Measurements from ENCODE around the gene RCN2.
A peak's percentile ranks its signal among the peaks of the same experiment; 100 is the strongest.

Gene RCN2

DNA sequence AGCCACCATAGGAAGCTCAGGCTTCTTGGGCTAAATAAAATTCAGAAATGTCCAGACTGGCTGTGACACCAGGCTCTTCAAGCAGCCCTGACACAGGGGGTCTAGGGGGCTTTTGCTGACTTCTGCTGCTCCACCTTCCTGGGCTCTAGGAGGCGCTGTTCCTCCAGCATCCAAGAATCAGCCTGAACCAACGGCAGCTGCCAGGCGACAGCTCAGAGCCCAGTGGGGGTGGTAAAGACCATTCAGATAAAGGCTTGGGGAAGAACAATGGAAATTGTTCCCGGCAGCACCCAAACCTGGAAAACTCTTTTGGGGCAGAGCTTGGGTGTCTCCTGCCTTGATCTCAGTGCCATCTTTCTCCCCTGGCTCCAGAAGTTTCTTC lies 41.8 kb downstream of the RCN2 start:
- DNase-seq (ENCODE audit: low read depth, low spot score) = peak; percentile 70
- no peaks in the 10 kb centered on the region for H3K4me1 ChIP-seq (ENCODE audit: control insufficient read depth, insufficient read depth, low read length)
- H3K9me3 ChIP-seq (ENCODE audit: control insufficient read depth, insufficient read depth, low read length) = no peaks in the 10 kb centered on the region
- no peak overlapping the region for H3K27ac ChIP-seq (ENCODE audit: low read length)
- no peak overlapping the region for H3K4me3 ChIP-seq (ENCODE audit: low read length)
- no peaks in the 10 kb centered on the region for H3K36me3 ChIP-seq (ENCODE audit: control insufficient read depth, insufficient read depth, low read length)
- H3K27me3 ChIP-seq (ENCODE audit: control insufficient read depth, insufficient read depth, low read length) = no peaks in the 10 kb centered on the region
- WGBS (ENCODE audit: insufficient coverage, insufficient read length) = no CpG with 5 or more reads among the region's 4 CpGs

DNA sequence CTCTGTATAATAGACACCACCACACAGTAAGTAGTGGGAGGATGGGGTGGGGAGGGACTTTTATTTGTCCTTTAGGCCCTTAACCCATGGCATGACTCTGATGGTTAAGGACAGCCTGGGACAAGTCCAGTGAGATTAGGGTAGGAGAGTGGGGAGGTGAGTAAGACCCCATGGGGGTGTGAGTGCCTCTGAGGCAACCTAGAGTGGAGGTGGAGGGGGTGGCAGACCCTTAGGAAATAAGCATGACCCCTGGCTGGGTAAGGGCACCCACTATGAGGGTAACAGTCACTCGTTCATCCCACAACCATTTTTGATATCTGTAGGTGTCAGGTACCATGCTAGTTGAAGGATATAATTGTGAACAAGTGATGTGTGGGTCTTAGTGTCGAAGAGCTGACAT lies 42.4 kb downstream of the RCN2 start:
- Histone ChIP-seq H3K27me3 (ENCODE audit: control insufficient read depth, insufficient read depth, low read length) (no peaks in the 10 kb centered on the region), H3K4me3 (ENCODE audit: low read length) (no peak overlapping the region), H3K36me3 (ENCODE audit: control insufficient read depth, insufficient read depth, low read length) (no peaks in the 10 kb centered on the region), H3K4me1 (ENCODE audit: control insufficient read depth, insufficient read depth, low read length) (no peaks in the 10 kb centered on the region), H3K9me3 (ENCODE audit: control insufficient read depth, insufficient read depth, low read length) (no peaks in the 10 kb centered on the region), H3K27ac (ENCODE audit: low read length) (no peak overlapping the region)
- no peak for DNase-seq (ENCODE audit: low read depth, low spot score)
- no CpG with 5 or more reads among the region's 2 CpGs for WGBS (ENCODE audit: insufficient coverage, insufficient read length)

DNA sequence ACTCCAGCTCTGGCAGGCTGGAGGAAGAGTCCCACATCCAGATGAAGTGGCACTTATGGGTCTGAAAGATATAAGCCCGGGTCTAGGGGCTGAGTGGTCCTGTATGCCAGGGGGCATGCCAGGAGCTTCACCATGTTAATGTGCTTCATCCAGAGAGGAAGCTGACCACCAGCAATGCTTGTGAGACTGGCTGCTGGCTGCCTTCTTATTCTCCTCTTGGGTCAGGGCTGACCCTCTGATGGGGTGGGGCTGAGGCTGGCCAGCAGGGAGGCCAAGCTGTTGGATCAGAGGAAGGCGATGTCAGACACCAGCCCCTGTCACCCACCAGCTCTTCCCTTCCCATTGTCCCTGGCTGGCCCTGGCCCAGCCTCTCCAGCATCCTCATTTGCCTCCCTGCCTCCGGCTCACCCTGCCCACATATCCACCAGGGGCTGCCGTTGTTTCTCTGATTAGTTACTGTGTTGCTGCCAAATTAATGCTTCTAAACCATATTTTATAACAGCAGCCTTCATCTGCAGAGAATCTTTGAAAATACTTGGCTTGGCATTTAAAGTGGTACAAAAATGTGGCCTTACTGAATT lies 43.0 kb downstream of the RCN2 start:
- no peak for DNase-seq (ENCODE audit: low read depth, low spot score)
- H3K27me3 ChIP-seq (ENCODE audit: control insufficient read depth, insufficient read depth, low read length) = no peaks in the 10 kb centered on the region
- no peaks in the 10 kb centered on the region for H3K4me1 ChIP-seq (ENCODE audit: control insufficient read depth, insufficient read depth, low read length)
- H3K27ac ChIP-seq (ENCODE audit: low read length) = no peak overlapping the region
- H3K36me3 ChIP-seq (ENCODE audit: control insufficient read depth, insufficient read depth, low read length) = no peaks in the 10 kb centered on the region
- no CpG with 5 or more reads among the region's 4 CpGs for WGBS (ENCODE audit: insufficient coverage, insufficient read length)
- no peaks in the 10 kb centered on the region for H3K9me3 ChIP-seq (ENCODE audit: control insufficient read depth, insufficient read depth, low read length)
- H3K4me3 ChIP-seq (ENCODE audit: low read length) = no peak overlapping the region

DNA sequence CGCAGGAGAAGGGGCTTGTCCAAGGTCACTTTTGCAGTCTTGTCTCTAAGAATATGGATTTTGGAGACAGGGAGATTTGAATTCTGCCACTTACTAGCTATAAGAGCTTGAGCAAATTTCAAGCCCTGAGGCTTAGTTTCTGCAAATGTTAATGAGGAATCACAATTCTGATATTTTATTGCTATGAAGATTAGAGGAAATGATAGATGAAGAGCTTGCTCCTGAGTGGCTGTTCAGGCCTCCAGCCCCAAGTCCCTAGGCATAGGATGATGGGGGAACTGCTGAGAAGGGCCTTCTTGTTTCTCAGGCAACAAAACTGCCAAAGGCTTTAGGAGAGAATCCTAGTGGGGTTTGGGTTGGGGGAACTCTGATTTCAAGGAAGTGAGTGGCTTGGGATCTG lies 44.6 kb downstream of the RCN2 start:
- H3K4me1 ChIP-seq (ENCODE audit: control insufficient read depth, insufficient read depth, low read length) = no peaks in the 10 kb centered on the region
- no peak overlapping the region for H3K4me3 ChIP-seq (ENCODE audit: low read length)
- no peak for DNase-seq (ENCODE audit: low read depth, low spot score)
- no peaks in the 10 kb centered on the region for H3K9me3 ChIP-seq (ENCODE audit: control insufficient read depth, insufficient read depth, low read length)
- H3K27ac ChIP-seq (ENCODE audit: low read length) = no peak overlapping the region
- no peaks in the 10 kb centered on the region for H3K27me3 ChIP-seq (ENCODE audit: control insufficient read depth, insufficient read depth, low read length)
- WGBS (ENCODE audit: insufficient coverage, insufficient read length) = no CpG with 5 or more reads among the region's 1 CpG
- no peaks in the 10 kb centered on the region for H3K36me3 ChIP-seq (ENCODE audit: control insufficient read depth, insufficient read depth, low read length)

DNA sequence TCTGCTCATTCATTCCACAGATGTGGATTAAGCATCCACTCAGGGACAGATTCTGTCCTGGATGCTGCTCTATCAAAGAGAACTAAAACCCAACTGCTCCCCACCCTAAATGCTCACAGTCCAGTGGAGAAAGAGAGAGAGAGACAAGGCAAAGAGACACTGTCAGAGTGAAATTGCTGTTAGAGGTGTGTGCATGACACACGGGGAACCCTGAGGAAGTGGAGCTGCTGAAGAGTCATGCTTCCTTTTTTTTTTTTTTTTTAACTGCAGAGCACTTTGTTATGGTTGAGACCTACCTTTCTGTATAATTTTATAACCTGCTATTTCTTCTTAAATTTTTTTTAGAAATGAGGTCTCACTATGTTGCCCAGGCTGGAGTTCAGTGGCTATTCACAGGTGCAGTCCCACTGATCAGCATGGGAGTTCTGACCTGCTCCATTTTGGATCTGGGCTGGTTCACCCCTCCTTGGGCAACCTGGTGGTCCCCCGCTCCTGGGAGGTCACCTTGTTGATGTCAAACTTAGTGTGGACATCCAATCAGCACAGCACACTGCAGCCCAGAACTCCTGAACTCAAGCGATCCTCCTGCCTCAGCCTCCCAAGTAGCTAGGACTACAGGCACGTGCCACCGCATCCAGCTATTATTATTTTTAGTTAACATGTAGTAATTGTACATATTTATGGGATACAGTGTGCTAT lies 45.2 kb downstream of the RCN2 start:
- Histone ChIP-seq H3K27me3 (ENCODE audit: control insufficient read depth, insufficient read depth, low read length) (no peaks in the 10 kb centered on the region), H3K4me3 (ENCODE audit: low read length) (no peak overlapping the region), H3K9me3 (ENCODE audit: control insufficient read depth, insufficient read depth, low read length) (no peaks in the 10 kb centered on the region), H3K27ac (ENCODE audit: low read length) (no peak overlapping the region), H3K4me1 (ENCODE audit: control insufficient read depth, insufficient read depth, low read length) (no peaks in the 10 kb centered on the region), H3K36me3 (ENCODE audit: control insufficient read depth, insufficient read depth, low read length) (no peaks in the 10 kb centered on the region)
- no peak for DNase-seq (ENCODE audit: low read depth, low spot score)
- WGBS (ENCODE audit: insufficient coverage, insufficient read length) = no CpG with 5 or more reads among the region's 5 CpGs

DNA sequence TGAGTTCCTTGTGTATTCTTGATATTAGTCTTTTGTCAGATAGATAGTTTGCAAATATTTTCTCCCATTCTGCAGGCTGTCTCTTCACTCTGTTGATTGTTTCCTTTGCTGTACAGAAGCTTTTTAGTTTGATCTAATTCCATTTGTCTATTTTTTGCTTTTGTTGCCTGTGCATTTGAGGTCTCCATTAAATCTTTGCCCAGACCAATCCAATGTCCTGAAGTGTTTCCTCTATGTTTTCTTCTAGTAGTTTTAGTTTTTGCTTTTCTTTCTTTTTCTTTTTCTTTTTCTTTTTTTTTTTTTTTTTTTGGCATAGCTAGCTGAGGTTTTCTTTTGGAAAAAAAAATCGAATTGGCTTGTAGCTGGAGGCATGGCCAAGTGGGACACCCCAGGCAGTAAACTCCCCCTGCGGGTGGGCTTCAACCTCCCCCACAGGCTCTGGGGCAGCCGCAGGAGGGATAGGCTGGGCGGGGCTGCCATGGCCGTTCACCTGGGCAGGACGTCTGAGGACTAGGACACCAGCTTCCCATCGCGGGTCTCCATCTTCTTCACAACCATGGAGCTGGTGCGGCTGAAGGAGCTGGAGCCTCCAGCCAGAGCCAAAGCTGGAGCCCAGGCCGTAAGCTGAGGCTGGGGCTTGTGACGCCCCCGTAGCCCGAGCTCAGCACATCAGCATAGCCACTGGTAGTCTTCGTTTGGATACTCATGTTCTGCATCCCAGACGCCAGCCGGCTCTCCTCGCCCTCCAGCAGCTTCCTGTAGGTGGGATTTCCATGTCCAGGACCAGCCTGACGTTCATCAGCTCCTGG lies 47.2 kb downstream of the RCN2 start:
- Histone ChIP-seq H3K27ac (ENCODE audit: low read length) (no peak overlapping the region), H3K27me3 (ENCODE audit: control insufficient read depth, insufficient read depth, low read length) (no peaks in the 10 kb centered on the region), H3K4me3 (ENCODE audit: low read length) (no peak overlapping the region)

DNA sequence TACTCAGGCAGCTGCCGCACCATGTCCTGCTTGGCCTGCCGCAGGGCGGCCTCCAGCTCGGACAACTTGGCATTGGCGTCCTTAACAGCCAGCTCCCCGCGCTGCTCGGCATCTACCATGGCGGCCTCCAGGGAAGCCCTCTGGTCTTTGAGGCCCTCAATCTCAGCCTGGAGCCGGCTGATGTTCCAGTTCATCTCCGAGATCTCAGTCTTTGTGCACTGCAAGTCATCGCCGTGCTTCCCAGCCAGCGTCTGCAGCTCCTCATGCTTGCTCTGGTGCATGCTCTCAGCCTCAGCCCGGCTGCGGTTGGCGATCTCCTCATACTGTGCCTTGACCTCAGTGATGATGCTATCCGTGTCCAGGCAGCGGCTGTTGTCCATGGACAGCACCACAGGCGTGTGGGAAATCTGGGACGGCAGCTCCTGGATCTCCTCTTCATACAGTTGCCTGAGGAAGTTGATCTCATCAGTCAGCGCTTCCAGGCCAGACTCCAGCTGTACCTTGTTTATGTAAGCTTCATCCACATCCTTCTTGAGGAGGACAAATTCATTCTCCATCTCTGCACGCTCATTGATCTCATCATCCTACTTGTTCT lies 47.9 kb downstream of the RCN2 start:
- DNase-seq (ENCODE audit: low read depth, low spot score) = no peak
- Histone ChIP-seq H3K36me3 (ENCODE audit: control insufficient read depth, insufficient read depth, low read length) (no peaks in the 10 kb centered on the region), H3K27me3 (ENCODE audit: control insufficient read depth, insufficient read depth, low read length) (no peaks in the 10 kb centered on the region), H3K4me1 (ENCODE audit: control insufficient read depth, insufficient read depth, low read length) (no peaks in the 10 kb centered on the region), H3K9me3 (ENCODE audit: control insufficient read depth, insufficient read depth, low read length) (no peaks in the 10 kb centered on the region), H3K27ac (ENCODE audit: low read length) (no peak overlapping the region), H3K4me3 (ENCODE audit: low read length) (no peak overlapping the region)
- WGBS (ENCODE audit: insufficient coverage, insufficient read length) = no CpG with 5 or more reads among the region's 23 CpGs

More for the DNA sequence above, 47.2 kb downstream of the RCN2 start:
- no peak for DNase-seq (ENCODE audit: low read depth, low spot score)
- H3K36me3 ChIP-seq (ENCODE audit: control insufficient read depth, insufficient read depth, low read length) = no peaks in the 10 kb centered on the region
- H3K9me3 ChIP-seq (ENCODE audit: control insufficient read depth, insufficient read depth, low read length) = no peaks in the 10 kb centered on the region
- no peaks in the 10 kb centered on the region for H3K4me1 ChIP-seq (ENCODE audit: control insufficient read depth, insufficient read depth, low read length)
- WGBS (ENCODE audit: insufficient coverage, insufficient read length) = no CpG with 5 or more reads among the region's 18 CpGs

DNA sequence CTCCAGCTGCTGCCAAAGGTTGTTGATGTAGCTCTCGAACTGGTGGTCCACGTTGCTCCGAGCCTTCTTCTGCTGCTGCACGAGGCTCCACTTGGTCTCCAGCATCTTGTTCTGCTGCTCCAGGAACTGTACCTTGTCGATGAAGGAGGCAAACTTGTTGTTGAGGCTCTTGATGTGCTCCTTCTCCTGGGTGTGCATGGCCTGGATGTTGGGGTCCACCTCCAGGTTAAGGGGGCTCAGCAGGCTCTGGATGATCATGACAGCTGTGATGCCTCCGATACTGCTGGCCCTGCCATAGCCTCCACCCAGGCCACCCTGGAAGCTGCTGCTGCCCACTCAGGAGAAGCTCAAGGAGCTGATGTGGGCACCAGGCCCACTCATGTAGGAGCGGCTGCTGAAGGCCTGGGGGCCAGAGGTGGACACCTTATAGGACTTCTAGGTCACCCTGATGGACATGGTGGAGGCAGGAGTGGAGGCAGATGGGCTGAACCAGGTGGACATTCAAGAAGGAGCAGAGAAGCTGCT lies 48.5 kb downstream of the RCN2 start:
- no peaks in the 10 kb centered on the region for H3K36me3 ChIP-seq (ENCODE audit: control insufficient read depth, insufficient read depth, low read length)
- no peak overlapping the region for H3K4me3 ChIP-seq (ENCODE audit: low read length)
- no peaks in the 10 kb centered on the region for H3K9me3 ChIP-seq (ENCODE audit: control insufficient read depth, insufficient read depth, low read length)
- H3K4me1 ChIP-seq (ENCODE audit: control insufficient read depth, insufficient read depth, low read length) = no peaks in the 10 kb centered on the region
- H3K27me3 ChIP-seq (ENCODE audit: control insufficient read depth, insufficient read depth, low read length) = no peaks in the 10 kb centered on the region
- WGBS (ENCODE audit: insufficient coverage, insufficient read length) = no CpG with 5 or more reads among the region's 7 CpGs
- no peak for DNase-seq (ENCODE audit: low read depth, low spot score)
- H3K27ac ChIP-seq (ENCODE audit: low read length) = no peak overlapping the region

DNA sequence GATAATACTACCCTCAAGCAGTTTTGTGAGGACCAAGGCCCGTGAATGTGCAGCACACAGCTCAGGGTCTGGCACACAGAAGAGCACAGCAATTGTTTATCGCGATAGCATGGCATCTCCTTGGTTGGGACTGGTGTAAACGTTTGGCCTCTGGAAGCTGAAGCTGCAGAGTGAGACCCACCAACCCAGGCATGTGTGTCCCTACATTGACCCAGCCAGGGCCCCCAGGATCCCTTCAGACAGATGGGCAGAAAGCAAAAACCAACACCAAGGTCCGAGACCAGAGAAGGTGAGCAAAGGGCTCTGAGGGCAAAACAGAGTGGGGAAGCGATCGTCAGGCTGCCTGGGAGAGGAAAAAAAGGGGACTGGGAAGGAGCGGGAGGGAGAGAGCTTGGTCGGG lies 50.8 kb downstream of the RCN2 start:
- no peak overlapping the region for H3K4me3 ChIP-seq (ENCODE audit: low read length)
- no peaks in the 10 kb centered on the region for H3K4me1 ChIP-seq (ENCODE audit: control insufficient read depth, insufficient read depth, low read length)
- H3K36me3 ChIP-seq (ENCODE audit: control insufficient read depth, insufficient read depth, low read length) = no peaks in the 10 kb centered on the region
- no peaks in the 10 kb centered on the region for H3K27me3 ChIP-seq (ENCODE audit: control insufficient read depth, insufficient read depth, low read length)
- WGBS (ENCODE audit: insufficient coverage, insufficient read length) = no CpG with 5 or more reads among the region's 9 CpGs
- DNase-seq (ENCODE audit: low read depth, low spot score) = no peak
- no peaks in the 10 kb centered on the region for H3K9me3 ChIP-seq (ENCODE audit: control insufficient read depth, insufficient read depth, low read length)
- H3K27ac ChIP-seq (ENCODE audit: low read length) = no peak overlapping the region

DNA sequence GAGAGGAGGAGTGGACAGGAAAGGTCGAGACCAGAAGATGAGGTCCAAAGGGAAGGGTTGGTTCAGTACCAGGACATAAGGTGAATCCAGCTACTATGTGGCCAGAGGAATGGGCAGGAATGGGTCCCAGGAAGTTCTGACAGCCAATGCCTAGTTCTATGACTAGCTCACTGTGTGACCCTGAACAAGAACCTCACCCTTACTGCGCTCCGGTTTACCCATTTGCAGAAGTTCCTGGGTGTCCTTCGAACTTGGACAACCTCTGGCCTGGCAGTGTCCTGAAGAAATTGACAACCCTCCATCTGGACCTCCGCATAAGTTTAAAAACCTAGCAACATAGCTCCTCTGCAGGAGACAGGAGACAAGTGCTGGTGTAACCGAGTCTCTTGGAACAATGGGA lies 51.2 kb downstream of the RCN2 start:
- Histone ChIP-seq H3K9me3 (ENCODE audit: control insufficient read depth, insufficient read depth, low read length) (no peaks in the 10 kb centered on the region), H3K4me1 (ENCODE audit: control insufficient read depth, insufficient read depth, low read length) (no peaks in the 10 kb centered on the region), H3K4me3 (ENCODE audit: low read length) (no peak overlapping the region), H3K27ac (ENCODE audit: low read length) (no peak overlapping the region), H3K36me3 (ENCODE audit: control insufficient read depth, insufficient read depth, low read length) (no peaks in the 10 kb centered on the region), H3K27me3 (ENCODE audit: control insufficient read depth, insufficient read depth, low read length) (no peaks in the 10 kb centered on the region)
- WGBS (ENCODE audit: insufficient coverage, insufficient read length) = no CpG with 5 or more reads among the region's 6 CpGs
- no peak for DNase-seq (ENCODE audit: low read depth, low spot score)

Data from iPS DF 6.9 (cell line).